K562 (cell line): ENCODE data around the gene PBX2. TPM values are rescaled to one million over a fixed set of nuclear protein-coding genes. Genes with fewer than 3 reads are reported as not detected.
A peak's percentile ranks its signal among the peaks of the same experiment; 100 is the strongest.

Experiments used
- ARID1B ChIP-seq: fragments of 450-650 bp; IDR thresholded peaks from 2 replicates; pipeline ENCODE4 v1.6.1; 2016; ENCODE audit warnings: antibody characterized with exemption, mild to moderate bottlenecking, inconsistent platforms
- CBFB ChIP-seq: sonication (generic); formaldehyde crosslinking; IDR thresholded peaks from 2 replicates; pipeline ENCODE4 v1.4.0; 2020; ENCODE audit warnings: mild to moderate bottlenecking, missing genetic modification reagents
- CXXC5 ChIP-seq: fragments of 250-450 bp; sonication (Bioruptor Pico); IDR thresholded peaks from 2 replicates; pipeline ENCODE4 v1.8.0; 2022; ENCODE audit warnings: inconsistent platforms, mild to moderate bottlenecking, moderate library complexity
- DMBX1 ChIP-seq: fragments of 250-450 bp; sonication (Bioruptor Pico); IDR thresholded peaks from 2 replicates; pipeline ENCODE4 v1.8.0; 2022; ENCODE audit warnings: inconsistent platforms, mild to moderate bottlenecking, moderate library complexity, borderline replicate concordance
- E2F3 ChIP-seq: fragments of 250-450 bp; sonication (Bioruptor Pico); IDR thresholded peaks from 2 replicates; pipeline ENCODE4 v1.4.0; 2020; ENCODE audit warnings: mild to moderate bottlenecking
- RAD21 ChIP-seq, 2 experiments: fragments of 250-450 bp in 1 of 2; fragments of 450-650 bp in 1 of 2; sonication (Bioruptor Pico) in 1 of 2; formaldehyde crosslinking in 1 of 2; IDR thresholded peaks in 1 of 2; conservative IDR thresholded peaks in 1 of 2; 2 replicates each; pipeline versions ENCODE4 v1.4.0 to v1.8.0; 2020 to 2022; ENCODE audit warnings: mild to moderate bottlenecking in 2 of 2, moderate library complexity in 1 of 2
- ZFP36 ChIP-seq: fragments of 150-350 bp; IDR thresholded peaks from 2 replicates; pipeline ENCODE4 v1.6.1; 2018; ENCODE audit warnings: low read length, low read depth; ENCODE audit not compliant: partially characterized antibody
- ZNF23 ChIP-seq: fragments of 250-450 bp; sonication (Bioruptor Pico); IDR thresholded peaks from 2 replicates; pipeline ENCODE4 v1.4.0; 2020; ENCODE audit warnings: mild to moderate bottlenecking
- polyA plus RNA-seq, 8 experiments: library from polyadenylated mRNA; depleted of rRNA in 4 of 8; stranded (reverse) in 5 of 8; unstranded in 3 of 8; fragments of >200 nt; fragmentation: Nextera tagmentation in 2 of 8; fragmentation: Illumina TruSeq in 1 of 8; extraction: Ambion mirVana in 2 of 8; extraction: Trizol in 1 of 8; gene quantifications; 2 replicates each; pipeline versions ENCODE4 v1.2.1 to v1.2.3, GENCODE V29; 2011 to 2014; ENCODE audit warnings: inconsistent platforms in 1 of 8, missing spikeins in 1 of 8
- total RNA-seq, 7 experiments: library from RNA; depleted of rRNA in 6 of 7; stranded (reverse); fragments of >200 nt in 6 of 7; fragmentation: Illumina TruSeq in 2 of 7; extraction: Trizol in 2 of 7; gene quantifications; 2 replicates each; pipeline versions ENCODE4 v1.2.1 to v1.2.3, GENCODE V29; 2011 to 2021; ENCODE audit warnings: low replicate concordance in 1 of 7
- TF ChIP-seq, protein P1 (sequence below): sonication (generic); formaldehyde crosslinking; IDR thresholded peaks from 2 replicates; pipeline ENCODE4 v1.8.0; 2022; ENCODE audit warnings: missing genetic modification reagents, mild to moderate bottlenecking, moderate library complexity, borderline replicate concordance
- TF ChIP-seq, protein P2 (sequence below), 2 experiments: fragments of 450-650 bp; formaldehyde crosslinking in 1 of 2; IDR thresholded peaks; 2 replicates each; pipeline versions ENCODE4 v1.4.0 to v1.6.1; 2014 to 2020; ENCODE audit warnings: mild to moderate bottlenecking in 2 of 2, borderline replicate concordance in 1 of 2, low read depth in 1 of 2

The PBX2 gene
- total and polyA plus RNA-seq, 9 of the 15 experiments (the other 6 are each of a cell fraction or from before 2014, with no cell fraction given) = 1.9 to 134 (median 62.5) TPM

- TF ChIP-seq, protein P1, sequence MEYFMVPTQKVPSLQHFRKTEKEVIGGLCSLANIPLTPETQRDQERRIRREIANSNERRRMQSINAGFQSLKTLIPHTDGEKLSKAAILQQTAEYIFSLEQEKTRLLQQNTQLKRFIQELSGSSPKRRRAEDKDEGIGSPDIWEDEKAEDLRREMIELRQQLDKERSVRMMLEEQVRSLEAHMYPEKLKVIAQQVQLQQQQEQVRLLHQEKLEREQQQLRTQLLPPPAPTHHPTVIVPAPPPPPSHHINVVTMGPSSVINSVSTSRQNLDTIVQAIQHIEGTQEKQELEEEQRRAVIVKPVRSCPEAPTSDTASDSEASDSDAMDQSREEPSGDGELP (CRISPR knock-in tag) = peak; percentile 69
- 0 out of 2 replicates have a peak, but pooled peaks have one; percentile 24 for TF ChIP-seq ARID1B
- TF ChIP-seq, protein P2, sequence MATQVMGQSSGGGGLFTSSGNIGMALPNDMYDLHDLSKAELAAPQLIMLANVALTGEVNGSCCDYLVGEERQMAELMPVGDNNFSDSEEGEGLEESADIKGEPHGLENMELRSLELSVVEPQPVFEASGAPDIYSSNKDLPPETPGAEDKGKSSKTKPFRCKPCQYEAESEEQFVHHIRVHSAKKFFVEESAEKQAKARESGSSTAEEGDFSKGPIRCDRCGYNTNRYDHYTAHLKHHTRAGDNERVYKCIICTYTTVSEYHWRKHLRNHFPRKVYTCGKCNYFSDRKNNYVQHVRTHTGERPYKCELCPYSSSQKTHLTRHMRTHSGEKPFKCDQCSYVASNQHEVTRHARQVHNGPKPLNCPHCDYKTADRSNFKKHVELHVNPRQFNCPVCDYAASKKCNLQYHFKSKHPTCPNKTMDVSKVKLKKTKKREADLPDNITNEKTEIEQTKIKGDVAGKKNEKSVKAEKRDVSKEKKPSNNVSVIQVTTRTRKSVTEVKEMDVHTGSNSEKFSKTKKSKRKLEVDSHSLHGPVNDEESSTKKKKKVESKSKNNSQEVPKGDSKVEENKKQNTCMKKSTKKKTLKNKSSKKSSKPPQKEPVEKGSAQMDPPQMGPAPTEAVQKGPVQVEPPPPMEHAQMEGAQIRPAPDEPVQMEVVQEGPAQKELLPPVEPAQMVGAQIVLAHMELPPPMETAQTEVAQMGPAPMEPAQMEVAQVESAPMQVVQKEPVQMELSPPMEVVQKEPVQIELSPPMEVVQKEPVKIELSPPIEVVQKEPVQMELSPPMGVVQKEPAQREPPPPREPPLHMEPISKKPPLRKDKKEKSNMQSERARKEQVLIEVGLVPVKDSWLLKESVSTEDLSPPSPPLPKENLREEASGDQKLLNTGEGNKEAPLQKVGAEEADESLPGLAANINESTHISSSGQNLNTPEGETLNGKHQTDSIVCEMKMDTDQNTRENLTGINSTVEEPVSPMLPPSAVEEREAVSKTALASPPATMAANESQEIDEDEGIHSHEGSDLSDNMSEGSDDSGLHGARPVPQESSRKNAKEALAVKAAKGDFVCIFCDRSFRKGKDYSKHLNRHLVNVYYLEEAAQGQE (IDR thresholded peaks at IDR 0.05; ENCODE audit: borderline replicate concordance) = peak; percentile 37; the same call in 1 of the 2 replicates
- TF ChIP-seq, protein P2 (CRISPR knock-in tag; IDR thresholded peaks at IDR 0.05; ENCODE audit: low read depth) = no peak
- no peak for TF ChIP-seq E2F3 (CRISPR knock-in tag)
- peak; percentile 6 for TF ChIP-seq ZFP36
- TF ChIP-seq RAD21 (CRISPR knock-in tag; conservative IDR thresholded peaks at IDR 0.05 in 1 of 2, IDR thresholded peaks at IDR 0.05 in 1 of 2) = peak; percentile 47 to 56
- TF ChIP-seq DMBX1 (CRISPR knock-in tag) = 0 out of 2 replicates have a peak, but pooled peaks have one; percentile 34
- TF ChIP-seq CXXC5 (CRISPR knock-in tag) = 0 out of 2 replicates have a peak, but pooled peaks have one; percentile 14
- TF ChIP-seq ZNF23 = no peak
- no peak for TF ChIP-seq CBFB (CRISPR knock-in tag)
- TF ChIP-seq, all 486 proteins: peak for 17
Observed at GRCh38 chr6:32181915-32182529, 8.0 kb downstream of the PBX2 start (continued).
